ENCODE data around the gene MED12L. TPM values are rescaled to one million over a fixed set of nuclear protein-coding genes. Genes with fewer than 3 reads are reported as not detected.

The MED12L gene, protein sequence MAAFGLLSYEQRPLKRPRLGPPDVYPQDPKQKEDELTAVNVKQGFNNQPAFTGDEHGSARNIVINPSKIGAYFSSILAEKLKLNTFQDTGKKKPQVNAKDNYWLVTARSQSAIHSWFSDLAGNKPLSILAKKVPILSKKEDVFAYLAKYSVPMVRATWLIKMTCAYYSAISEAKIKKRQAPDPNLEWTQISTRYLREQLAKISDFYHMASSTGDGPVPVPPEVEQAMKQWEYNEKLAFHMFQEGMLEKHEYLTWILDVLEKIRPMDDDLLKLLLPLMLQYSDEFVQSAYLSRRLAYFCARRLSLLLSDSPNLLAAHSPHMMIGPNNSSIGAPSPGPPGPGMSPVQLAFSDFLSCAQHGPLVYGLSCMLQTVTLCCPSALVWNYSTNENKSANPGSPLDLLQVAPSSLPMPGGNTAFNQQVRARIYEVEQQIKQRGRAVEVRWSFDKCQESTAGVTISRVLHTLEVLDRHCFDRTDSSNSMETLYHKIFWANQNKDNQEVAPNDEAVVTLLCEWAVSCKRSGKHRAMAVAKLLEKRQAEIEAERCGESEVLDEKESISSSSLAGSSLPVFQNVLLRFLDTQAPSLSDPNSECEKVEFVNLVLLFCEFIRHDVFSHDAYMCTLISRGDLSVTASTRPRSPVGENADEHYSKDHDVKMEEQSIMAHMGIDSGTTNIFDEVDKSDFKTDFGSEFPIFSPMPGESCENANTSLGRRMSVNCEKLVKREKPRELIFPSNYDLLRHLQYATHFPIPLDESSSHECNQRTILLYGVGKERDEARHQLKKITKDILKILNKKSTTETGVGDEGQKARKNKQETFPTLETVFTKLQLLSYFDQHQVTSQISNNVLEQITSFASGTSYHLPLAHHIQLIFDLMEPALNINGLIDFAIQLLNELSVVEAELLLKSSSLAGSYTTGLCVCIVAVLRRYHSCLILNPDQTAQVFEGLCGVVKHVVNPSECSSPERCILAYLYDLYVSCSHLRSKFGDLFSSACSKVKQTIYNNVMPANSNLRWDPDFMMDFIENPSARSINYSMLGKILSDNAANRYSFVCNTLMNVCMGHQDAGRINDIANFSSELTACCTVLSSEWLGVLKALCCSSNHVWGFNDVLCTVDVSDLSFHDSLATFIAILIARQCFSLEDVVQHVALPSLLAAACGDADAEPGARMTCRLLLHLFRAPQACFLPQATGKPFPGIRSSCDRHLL (N-terminal part only)
- total RNA-seq = 0.97 to 2.6 TPM (median 2.4 TPM) in 3 replicates
- long read RNA-seq = 0 reads

DNA sequence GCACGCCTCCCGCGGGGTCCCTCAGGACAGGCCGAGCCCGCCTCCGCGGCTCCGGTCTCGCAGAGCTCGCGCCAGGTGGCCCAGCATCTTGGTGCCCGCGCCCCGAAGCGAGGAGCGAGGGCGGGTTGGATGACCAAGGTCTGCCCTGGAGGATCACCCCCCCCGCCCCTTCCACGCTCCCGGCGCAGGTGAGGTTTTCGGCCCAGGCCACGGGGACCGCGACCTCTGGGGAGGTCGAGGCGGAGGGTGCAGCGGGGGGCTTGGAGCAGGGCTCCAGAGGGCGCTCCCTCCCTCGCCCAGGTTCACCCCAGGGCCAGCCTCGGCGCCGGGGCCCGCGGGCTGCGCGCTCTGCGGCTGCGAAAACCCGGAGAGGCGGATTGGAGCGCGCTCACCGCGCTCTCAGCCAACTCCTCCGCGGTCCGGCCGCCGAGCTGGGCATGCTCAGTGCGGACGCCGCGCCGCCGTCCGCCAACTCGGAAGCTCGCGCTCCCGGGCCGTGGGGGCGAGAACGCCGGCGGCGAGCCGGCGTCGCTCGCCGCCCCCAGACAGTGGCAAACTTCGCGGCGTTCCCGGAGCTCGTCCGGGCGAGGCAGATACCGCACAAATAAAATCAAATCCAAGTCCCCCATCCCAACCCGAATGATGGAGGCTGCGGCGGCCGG is at the start of gene MED12L:
Gene MED12L (plus strand): TSS at position 438 of the 662 bp plus-strand sequence. CDS start 1,263 bp downstream, outside the sequence.
- Mint-ChIP-seq H3K27me3 (ENCODE audit: low read depth) (peaks cover 24% of the 10 kb centered on the region), H3K36me3 (ENCODE audit: low read depth) (no peaks in the 10 kb centered on the region), H3K4me3 (ENCODE audit: unreplicated experiment) (peak within 1 kb of the TSS; percentile 89), H3K9me3 (ENCODE audit: low read depth) (no peaks in the 10 kb centered on the region), H3K4me1 (ENCODE audit: low read depth) (peaks cover 8% of the 10 kb centered on the region), H3K27ac (ENCODE audit: unreplicated experiment) (peak within 1 kb of the TSS; percentile 78)
- TF ChIP-seq, protein P1, sequence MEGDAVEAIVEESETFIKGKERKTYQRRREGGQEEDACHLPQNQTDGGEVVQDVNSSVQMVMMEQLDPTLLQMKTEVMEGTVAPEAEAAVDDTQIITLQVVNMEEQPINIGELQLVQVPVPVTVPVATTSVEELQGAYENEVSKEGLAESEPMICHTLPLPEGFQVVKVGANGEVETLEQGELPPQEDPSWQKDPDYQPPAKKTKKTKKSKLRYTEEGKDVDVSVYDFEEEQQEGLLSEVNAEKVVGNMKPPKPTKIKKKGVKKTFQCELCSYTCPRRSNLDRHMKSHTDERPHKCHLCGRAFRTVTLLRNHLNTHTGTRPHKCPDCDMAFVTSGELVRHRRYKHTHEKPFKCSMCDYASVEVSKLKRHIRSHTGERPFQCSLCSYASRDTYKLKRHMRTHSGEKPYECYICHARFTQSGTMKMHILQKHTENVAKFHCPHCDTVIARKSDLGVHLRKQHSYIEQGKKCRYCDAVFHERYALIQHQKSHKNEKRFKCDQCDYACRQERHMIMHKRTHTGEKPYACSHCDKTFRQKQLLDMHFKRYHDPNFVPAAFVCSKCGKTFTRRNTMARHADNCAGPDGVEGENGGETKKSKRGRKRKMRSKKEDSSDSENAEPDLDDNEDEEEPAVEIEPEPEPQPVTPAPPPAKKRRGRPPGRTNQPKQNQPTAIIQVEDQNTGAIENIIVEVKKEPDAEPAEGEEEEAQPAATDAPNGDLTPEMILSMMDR (IDR thresholded peaks at IDR 0.05) = no peak
- DNase-seq (ENCODE audit: low spot score) = no peak

DNA sequence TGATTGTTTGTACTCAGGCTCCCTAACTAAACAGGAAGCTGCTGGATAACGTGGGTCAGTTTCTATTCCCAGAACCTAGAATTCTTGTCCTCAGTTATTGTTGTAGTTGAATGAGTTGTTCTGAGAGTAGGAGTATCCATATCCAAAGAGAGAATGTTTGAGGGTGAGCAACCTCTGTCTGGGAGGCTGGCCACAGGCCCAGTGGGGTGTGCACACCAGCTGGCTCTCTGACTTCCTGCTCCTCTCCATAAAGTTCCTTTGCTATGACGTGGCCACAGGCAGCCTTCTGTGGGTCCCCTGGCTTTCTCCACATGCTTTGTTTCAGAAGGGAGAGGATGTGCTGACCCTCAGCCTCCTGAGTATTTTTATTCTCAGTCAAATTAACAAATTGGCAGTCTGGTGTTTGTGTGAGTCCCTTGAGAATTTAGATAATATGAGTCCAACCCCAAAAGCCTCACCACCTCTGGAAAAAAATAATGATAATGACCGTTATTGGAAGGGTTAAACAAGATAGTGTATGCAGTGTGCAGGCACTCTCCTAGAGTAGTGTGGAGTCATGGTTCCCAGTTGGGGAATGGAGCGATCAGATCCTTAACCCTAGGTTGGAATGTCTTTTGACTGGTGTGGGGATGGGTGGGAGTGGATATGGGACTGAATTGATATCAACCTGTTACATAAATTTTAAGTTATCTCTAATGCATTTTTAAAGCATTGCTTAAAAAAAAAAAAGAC is 47.6 kb upstream of the MED12L start:
- H3K27ac Mint-ChIP-seq (ENCODE audit: unreplicated experiment) = peak overlapping the region; percentile 85
- no peaks in the 10 kb centered on the region for H3K9me3 Mint-ChIP-seq (ENCODE audit: low read depth)
- H3K27me3 Mint-ChIP-seq (ENCODE audit: low read depth) = no peaks in the 10 kb centered on the region
- no peak overlapping the region for H3K4me3 Mint-ChIP-seq (ENCODE audit: unreplicated experiment)
- no peaks in the 10 kb centered on the region for H3K36me3 Mint-ChIP-seq (ENCODE audit: low read depth)
- TF ChIP-seq, protein P1 (IDR thresholded peaks at IDR 0.05) = no peak
- DNase-seq (ENCODE audit: low spot score) = no peak
- H3K4me1 Mint-ChIP-seq (ENCODE audit: low read depth) = peaks cover 12% of the 10 kb centered on the region

DNA sequence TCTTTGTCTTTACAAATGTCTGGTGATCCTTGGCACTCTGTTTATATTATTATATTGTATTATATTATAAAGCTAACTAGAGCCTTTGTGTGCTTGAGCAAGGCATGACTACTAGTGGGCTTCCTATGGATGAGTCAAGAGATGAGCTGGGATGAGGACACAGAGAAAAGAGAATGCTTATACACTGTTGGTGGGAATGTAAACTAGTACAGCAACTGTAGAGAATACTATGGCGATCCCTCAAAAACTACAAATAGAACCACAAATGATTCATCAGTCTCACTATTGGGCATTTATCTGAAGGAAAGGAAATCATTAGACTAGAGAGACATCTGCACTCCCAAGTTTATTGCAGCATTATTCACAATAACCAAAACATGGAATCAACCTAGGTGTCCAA is 40.8 kb upstream of the MED12L start:
- Mint-ChIP-seq H3K27me3 (ENCODE audit: low read depth) (no peaks in the 10 kb centered on the region), H3K4me1 (ENCODE audit: low read depth) (peaks cover 9% of the 10 kb centered on the region), H3K4me3 (ENCODE audit: unreplicated experiment) (no peak overlapping the region), H3K36me3 (ENCODE audit: low read depth) (no peaks in the 10 kb centered on the region), H3K27ac (ENCODE audit: unreplicated experiment) (no peak overlapping the region), H3K9me3 (ENCODE audit: low read depth) (no peaks in the 10 kb centered on the region)
- TF ChIP-seq, protein P1 (IDR thresholded peaks at IDR 0.05) = no peak
- DNase-seq (ENCODE audit: low spot score) = no peak

DNA sequence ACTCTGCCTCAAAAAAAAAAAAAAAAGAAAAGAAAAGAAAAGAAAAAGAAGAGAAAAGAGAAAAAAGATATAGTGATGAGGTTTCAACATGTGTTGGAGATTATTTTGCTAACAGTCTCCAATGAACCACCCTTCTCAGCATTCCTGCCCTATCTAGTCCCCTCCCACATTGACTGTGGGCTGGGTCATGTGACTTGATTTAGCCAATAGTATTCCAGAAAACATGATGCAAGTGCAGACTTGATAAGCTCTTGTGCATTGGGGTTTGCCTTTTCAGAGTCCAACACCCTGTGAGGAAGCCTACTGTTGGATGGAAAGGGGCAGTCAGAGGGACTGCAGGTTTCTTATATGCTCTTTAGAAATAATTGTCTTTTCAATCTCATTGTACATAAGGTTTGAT is 37.8 kb upstream of the MED12L start:
- Mint-ChIP-seq H3K9me3 (ENCODE audit: low read depth) (no peaks in the 10 kb centered on the region), H3K27ac (ENCODE audit: unreplicated experiment) (no peak overlapping the region), H3K36me3 (ENCODE audit: low read depth) (no peaks in the 10 kb centered on the region), H3K27me3 (ENCODE audit: low read depth) (no peaks in the 10 kb centered on the region), H3K4me3 (ENCODE audit: unreplicated experiment) (no peak overlapping the region), H3K4me1 (ENCODE audit: low read depth) (peaks cover 9% of the 10 kb centered on the region)
- TF ChIP-seq, protein P1 (IDR thresholded peaks at IDR 0.05) = no peak
- DNase-seq (ENCODE audit: low spot score) = no peak

All from chondrocyte (in vitro differentiated cells).